GM08714 (cell line): ENCODE results near the gene IL10RA.

ENCODE experiments used
- H3K4me3 ChIP-seq: fragments of 200-500 bp; sonication (Bioruptor generic); 2 replicates; pipeline ENCODE4 v1.5.1; 2014; ENCODE audit warnings: mild to moderate bottlenecking, low read length, inconsistent platforms
- ZNF274 ChIP-seq: IDR thresholded peaks from 2 replicates; pipeline ENCODE4 v1.6.1; 2012; ENCODE audit warnings: mild to moderate bottlenecking, low read depth, low read length

IL10RA gene

GRCh38 chr11:117992620-117993019 lies 6.4 kb downstream of the IL10RA start:
- H3K4me3 ChIP-seq: no peak overlapping the region
- no peak for TF ChIP-seq ZNF274

- H3K4me3 ChIP-seq: no peak overlapping the region
- no peak for TF ChIP-seq ZNF274
Measured at GRCh38 chr11:117993988-117994745, 8.0 kb downstream of the IL10RA start.

GRCh38 chr11:117995472-117995871 lies 9.3 kb downstream of the IL10RA start:
- TF ChIP-seq ZNF274: no peak
- H3K4me3 ChIP-seq: no peak overlapping the region

- no peak overlapping the region for H3K4me3 ChIP-seq
- no peak for TF ChIP-seq ZNF274
Measured at GRCh38 chr11:117996058-117996457, 9.9 kb downstream of the IL10RA start.

GRCh38 chr11:117997406-117997805 lies 11.2 kb downstream of the IL10RA start:
- TF ChIP-seq ZNF274: no peak
- no peak overlapping the region for H3K4me3 ChIP-seq

- peak overlapping the region; percentile 7; the same call in 1 of the 2 replicates for H3K4me3 ChIP-seq
- no peak for TF ChIP-seq ZNF274
Measured at GRCh38 chr11:117997823-117998579, 11.8 kb downstream of the IL10RA start.

GRCh38 chr11:117998664-117999353 lies 12.6 kb downstream of the IL10RA start:
- no peak overlapping the region for H3K4me3 ChIP-seq
- no peak for TF ChIP-seq ZNF274

GRCh38 chr11:117999354-117999993 lies 13.3 kb downstream of the IL10RA start:
- H3K4me3 ChIP-seq: no peak overlapping the region
- no peak for TF ChIP-seq ZNF274

- TF ChIP-seq ZNF274: no peak
Measured at GRCh38 chr11:118000067-118000849, 14.1 kb downstream of the IL10RA start.

GRCh38 chr11:118000850-118001228 lies 14.6 kb downstream of the IL10RA start:
- TF ChIP-seq ZNF274: no peak
- no peak overlapping the region for H3K4me3 ChIP-seq

More at GRCh38 chr11:118000067-118000849, 14.1 kb downstream of the IL10RA start:
- no peak overlapping the region for H3K4me3 ChIP-seq

- TF ChIP-seq ZNF274: no peak
- H3K4me3 ChIP-seq: no peak overlapping the region
Measured at GRCh38 chr11:118001494-118001971, 15.3 kb downstream of the IL10RA start.

GRCh38 chr11:118002010-118002540 lies 15.9 kb downstream of the IL10RA start:
- no peak for TF ChIP-seq ZNF274
- H3K4me3 ChIP-seq: no peak overlapping the region
